Bronchial epithelial cell (primary cell): ENCODE results near the gene ATF6B. TPM values are rescaled to one million over a fixed set of nuclear protein-coding genes. Genes with fewer than 3 reads are reported as not detected.

Experiments
- DNase-seq: peaks from one replicate; pipeline ENCODE4 v3.0.0-alpha.2; 2010; ENCODE audit warnings: low read depth
- FAIRE-seq: peaks from 2 replicates; lab custom pipeline; 2011; peaks lifted over from hg19 to GRCh38; lab: Jason Lieb, UNC
- H3K27me3 ChIP-seq: 2 replicates; pipeline ENCODE4 v1.5.1; 2011; ENCODE audit warnings: low read length; ENCODE audit not compliant: control insufficient read depth, insufficient read depth
- H3K36me3 ChIP-seq: 2 replicates; pipeline ENCODE4 v1.5.1; 2011; ENCODE audit warnings: low read length; ENCODE audit not compliant: control insufficient read depth, insufficient read depth
- H3K4me3 ChIP-seq: 2 replicates; pipeline ENCODE4 v1.5.1; 2011; ENCODE audit warnings: mild to moderate bottlenecking, low read depth, low read length, control low read depth
- total RNA-seq: library from RNA; depleted of rRNA; stranded (reverse); fragments of >200 nt; gene quantifications from 2 replicates; pipeline ENCODE4 v1.2.1, GENCODE V29; 2014
- TF ChIP-seq, protein P1 (sequence below): IDR thresholded peaks from 2 replicates; pipeline ENCODE4 v1.5.1; 2011; ENCODE audit warnings: mild to moderate bottlenecking, moderate library complexity, low read length, control low read depth, inconsistent platforms; ENCODE audit not compliant: insufficient read depth, severe bottlenecking

The ATF6B gene
- total RNA-seq, 1 donor from 2014 or later = 8.7 TPM

DNA sequence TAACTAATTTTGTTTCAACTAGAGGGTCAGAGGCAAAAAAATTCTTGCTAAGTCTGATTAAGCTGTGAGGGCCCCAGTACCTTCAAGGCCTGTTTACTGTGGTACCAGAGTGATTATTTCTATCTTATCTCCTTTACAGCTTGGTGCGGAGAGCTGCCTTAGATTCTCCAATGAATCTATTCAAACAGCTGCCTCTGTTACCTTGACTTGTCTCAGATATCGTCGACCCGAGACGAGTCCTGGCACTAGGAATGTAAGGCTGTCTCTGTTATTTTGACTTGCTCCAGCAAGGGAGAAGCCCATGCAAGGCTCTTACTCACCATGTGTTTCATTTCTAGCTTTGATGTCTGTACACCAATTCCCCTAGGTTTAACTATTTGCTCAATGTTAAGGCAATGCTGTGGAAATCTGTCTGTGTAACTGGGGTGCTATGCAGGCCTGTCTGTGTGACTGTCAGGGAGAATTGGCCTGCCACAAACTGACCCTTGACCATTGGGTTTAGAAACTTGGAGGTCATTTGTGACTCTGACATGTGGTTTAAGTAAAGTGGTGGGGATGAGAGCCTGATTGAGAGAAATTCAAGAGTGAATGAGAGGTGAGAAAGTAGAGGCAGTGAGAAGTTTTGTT lies 12.5 kb upstream of the ATF6B start:
- FAIRE-seq (no peak), DNase-seq (no peak)
- Histone ChIP-seq H3K36me3 (no peaks in the 10 kb centered on the region), H3K4me3 (no peak overlapping the region), H3K27me3 (no peaks in the 10 kb centered on the region)
- TF ChIP-seq, protein P1, sequence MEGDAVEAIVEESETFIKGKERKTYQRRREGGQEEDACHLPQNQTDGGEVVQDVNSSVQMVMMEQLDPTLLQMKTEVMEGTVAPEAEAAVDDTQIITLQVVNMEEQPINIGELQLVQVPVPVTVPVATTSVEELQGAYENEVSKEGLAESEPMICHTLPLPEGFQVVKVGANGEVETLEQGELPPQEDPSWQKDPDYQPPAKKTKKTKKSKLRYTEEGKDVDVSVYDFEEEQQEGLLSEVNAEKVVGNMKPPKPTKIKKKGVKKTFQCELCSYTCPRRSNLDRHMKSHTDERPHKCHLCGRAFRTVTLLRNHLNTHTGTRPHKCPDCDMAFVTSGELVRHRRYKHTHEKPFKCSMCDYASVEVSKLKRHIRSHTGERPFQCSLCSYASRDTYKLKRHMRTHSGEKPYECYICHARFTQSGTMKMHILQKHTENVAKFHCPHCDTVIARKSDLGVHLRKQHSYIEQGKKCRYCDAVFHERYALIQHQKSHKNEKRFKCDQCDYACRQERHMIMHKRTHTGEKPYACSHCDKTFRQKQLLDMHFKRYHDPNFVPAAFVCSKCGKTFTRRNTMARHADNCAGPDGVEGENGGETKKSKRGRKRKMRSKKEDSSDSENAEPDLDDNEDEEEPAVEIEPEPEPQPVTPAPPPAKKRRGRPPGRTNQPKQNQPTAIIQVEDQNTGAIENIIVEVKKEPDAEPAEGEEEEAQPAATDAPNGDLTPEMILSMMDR = no peak

DNA sequence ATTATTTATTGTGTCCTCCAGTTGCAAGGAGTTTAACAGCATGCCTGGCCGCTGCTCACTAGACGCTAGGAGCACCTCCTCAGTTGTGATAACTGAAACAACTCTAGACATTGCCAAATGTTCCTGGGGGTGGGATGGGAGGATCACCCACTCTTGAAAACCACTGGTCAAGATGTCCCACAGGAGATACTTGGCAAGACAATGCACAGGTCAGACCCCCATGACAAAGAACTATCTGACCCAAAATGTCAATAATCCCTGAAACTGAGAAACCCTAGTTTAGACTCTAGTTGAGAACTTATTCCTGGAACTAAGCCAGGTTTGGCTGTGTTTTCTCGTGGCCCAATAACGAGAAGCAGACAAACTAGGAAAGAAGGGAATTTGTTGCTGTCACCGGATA lies 11.5 kb upstream of the ATF6B start:
- TF ChIP-seq, protein P1 = no peak
- Histone ChIP-seq H3K36me3 (no peaks in the 10 kb centered on the region), H3K27me3 (no peaks in the 10 kb centered on the region), H3K4me3 (no peak overlapping the region)
- FAIRE-seq (no peak), DNase-seq (no peak)

DNA sequence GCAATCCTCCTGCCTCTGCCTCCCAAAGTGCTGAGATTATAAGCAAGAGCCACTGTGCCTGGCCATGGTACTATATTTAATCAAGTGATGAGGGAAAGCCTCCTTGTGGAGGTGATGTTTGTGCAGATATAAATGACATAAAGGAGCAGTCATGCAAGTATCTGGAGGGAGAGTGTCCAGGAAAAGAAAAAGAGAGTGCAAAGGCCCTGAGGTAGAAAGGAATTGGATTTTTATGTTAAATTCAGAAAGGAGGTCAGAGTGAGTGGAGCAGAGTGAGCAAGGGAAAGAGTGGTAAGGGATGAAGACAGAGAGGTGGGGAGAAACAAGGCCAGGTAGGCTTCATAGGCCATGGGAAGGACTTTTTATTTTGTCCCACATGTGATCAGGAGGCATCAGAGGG lies 9.4 kb upstream of the ATF6B start:
- Histone ChIP-seq H3K36me3 (no peaks in the 10 kb centered on the region), H3K27me3 (no peaks in the 10 kb centered on the region), H3K4me3 (no peak overlapping the region)
- TF ChIP-seq, protein P1 = no peak
- DNase-seq (no peak), FAIRE-seq (no peak)

DNA sequence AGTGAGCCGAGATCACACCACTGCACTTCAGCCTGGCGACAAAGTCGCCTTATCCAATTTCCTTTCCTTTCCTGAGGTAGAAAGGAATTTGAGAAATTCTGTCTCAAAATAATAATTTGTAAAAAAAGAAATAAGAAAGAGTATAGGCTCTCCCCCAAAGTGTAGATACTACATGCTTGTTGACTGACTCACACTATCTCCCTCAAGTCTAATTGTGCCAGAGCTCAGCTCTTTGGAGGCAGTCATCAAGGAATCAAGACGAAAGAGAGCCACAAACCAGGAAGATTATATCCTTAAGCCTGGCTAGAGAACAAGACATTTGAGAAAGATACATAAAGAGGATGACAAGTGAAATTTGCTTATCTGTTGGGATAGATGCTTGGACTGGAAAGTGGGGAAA lies 5.7 kb upstream of the ATF6B start:
- no peak overlapping the region for H3K4me3 ChIP-seq
- no peak for DNase-seq
- H3K36me3 ChIP-seq = no peaks in the 10 kb centered on the region
- no peak for FAIRE-seq
- TF ChIP-seq, protein P1 = no peak
- H3K27me3 ChIP-seq = no peaks in the 10 kb centered on the region

DNA sequence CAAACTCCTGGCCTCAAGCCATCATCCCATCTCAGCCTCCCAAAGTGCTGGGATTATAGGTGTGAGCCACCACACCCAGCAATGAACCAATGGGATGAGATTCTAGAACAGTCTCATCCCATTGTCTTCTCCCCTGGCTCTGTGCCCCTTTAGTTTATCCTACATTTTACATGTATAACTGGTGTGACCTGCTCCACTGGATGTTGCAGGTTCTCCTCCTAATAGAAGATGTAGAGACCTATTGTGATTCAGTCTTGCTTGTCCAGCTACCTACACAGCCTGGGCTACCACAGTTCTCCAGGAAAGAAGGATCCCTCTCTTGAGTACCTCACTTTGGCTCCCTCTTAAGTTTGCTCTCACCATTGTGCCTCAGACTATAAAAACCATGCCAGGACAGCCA lies 4.1 kb upstream of the ATF6B start:
- Histone ChIP-seq H3K36me3 (no peaks in the 10 kb centered on the region), H3K4me3 (no peak overlapping the region), H3K27me3 (no peaks in the 10 kb centered on the region)
- DNase-seq = no peak
- TF ChIP-seq, protein P1 = no peak
- no peak for FAIRE-seq

DNA sequence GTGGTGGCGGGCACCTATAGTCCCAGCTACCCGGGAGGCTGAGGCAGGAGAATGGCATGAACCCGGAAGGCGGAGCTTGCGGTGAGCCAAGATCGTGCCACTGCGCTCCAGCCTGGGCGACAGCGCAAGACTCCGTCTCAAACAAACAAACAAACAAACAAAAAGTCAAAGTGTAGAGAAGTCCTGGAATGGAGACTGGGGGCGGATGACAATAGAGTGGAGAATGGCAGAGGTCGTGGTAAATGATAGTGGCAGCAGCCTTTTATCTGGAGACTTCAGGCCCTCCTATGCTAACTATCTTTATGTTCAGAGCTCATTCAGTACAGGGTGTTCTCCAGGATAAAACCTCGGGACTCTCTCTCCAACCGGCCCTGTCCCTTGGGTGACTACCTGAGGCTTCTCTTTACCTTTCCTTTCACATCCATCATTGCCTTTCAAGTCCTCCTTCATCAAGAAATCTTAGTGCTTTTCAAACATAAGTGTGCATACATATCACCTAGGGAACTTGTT lies 3.4 kb upstream of the ATF6B start:
- TF ChIP-seq, protein P1 = no peak
- FAIRE-seq = no peak
- Histone ChIP-seq H3K27me3 (no peaks in the 10 kb centered on the region), H3K36me3 (no peaks in the 10 kb centered on the region), H3K4me3 (no peak overlapping the region)
- DNase-seq = no peak
